Thyroid gland (tissue), 4 donors: ENCODE results near the gene NRDE2. TPM values are rescaled to one million over a fixed set of nuclear protein-coding genes. Genes with fewer than 3 reads are reported as not detected.
A peak's percentile ranks its signal among the peaks of the same experiment; 100 is the strongest.

Experiments
- DNase-seq, 2 donors: peaks; one replicate each; pipeline ENCODE4 v3.0.0-alpha.2; 2019
- H3K27ac ChIP-seq, 3 donors: fragments of 200-600 bp; sonication (generic); 1 replicate in 2 of 3; 2 replicates in 1 of 3; pipeline ENCODE4 v1.5.1; 2016 to 2019; ENCODE audit warnings: mild to moderate bottlenecking in 1 of 3, moderate library complexity in 1 of 3
- H3K27me3 ChIP-seq: fragments of 200-600 bp; sonication (generic); one replicate; pipeline ENCODE4 v1.5.1; 2019
- H3K36me3 ChIP-seq, 2 donors: fragments of 200-600 bp; sonication (generic); one replicate each; pipeline ENCODE4 v1.5.1; 2016 to 2019
- H3K4me1 ChIP-seq, 2 donors: fragments of 200-600 bp; sonication (generic); one replicate each; pipeline ENCODE4 v1.5.1; 2017 to 2019
- H3K4me3 ChIP-seq, 3 donors: fragments of 200-600 bp; sonication (generic); replicated peaks in 1 of 3; 1 replicate in 2 of 3; 2 replicates in 1 of 3; pipeline ENCODE4 v1.5.1; 2016; ENCODE audit warnings: mild to moderate bottlenecking in 1 of 3
- H3K9me3 ChIP-seq: fragments of 200-600 bp; sonication (generic); one replicate; pipeline ENCODE4 v1.5.1; 2017
- POLR2A ChIP-seq, 2 donors: fragments of 450-650 bp; IDR thresholded peaks; one replicate each; pipeline ENCODE4 v1.6.1; 2017; ENCODE audit warnings: antibody characterized with exemption in 2 of 2, mild to moderate bottlenecking in 2 of 2, moderate library complexity in 1 of 2
- WGBS, 2 donors: methylation state at CpG; one replicate each; pipeline ENCODE4 v1.1.5; 2017; 5-methylcytosine and 5-hydroxymethylcytosine counted together
- intact Hi-C: fragments of 100-400 bp; cut with DNase I; formaldehyde crosslinking; loops from one replicate; pipeline ENCODE4 v1.15.1; 2023
- total RNA-seq, 4 donors: library from RNA; depleted of rRNA; stranded (reverse); fragments of >200 nt; gene quantifications; one replicate each; pipeline ENCODE4 v1.2.3, GENCODE V29; 2016
- TF ChIP-seq, protein P1 (sequence below), 6 experiments: fragments of 200-600 bp in 3 of 6; fragments of 450-650 bp in 3 of 6; sonication (generic) in 3 of 6; IDR thresholded peaks; one replicate each; pipeline ENCODE4 v1.5.1; 2016 to 2019; ENCODE audit warnings: antibody characterized with exemption in 6 of 6, mild to moderate bottlenecking in 2 of 6, inconsistent platforms in 1 of 6, moderate library complexity in 1 of 6

The NRDE2 gene
- total RNA-seq, 4 donors from 2014 or later: 21.7 to 38.7 (median 26.7) TPM

DNA sequence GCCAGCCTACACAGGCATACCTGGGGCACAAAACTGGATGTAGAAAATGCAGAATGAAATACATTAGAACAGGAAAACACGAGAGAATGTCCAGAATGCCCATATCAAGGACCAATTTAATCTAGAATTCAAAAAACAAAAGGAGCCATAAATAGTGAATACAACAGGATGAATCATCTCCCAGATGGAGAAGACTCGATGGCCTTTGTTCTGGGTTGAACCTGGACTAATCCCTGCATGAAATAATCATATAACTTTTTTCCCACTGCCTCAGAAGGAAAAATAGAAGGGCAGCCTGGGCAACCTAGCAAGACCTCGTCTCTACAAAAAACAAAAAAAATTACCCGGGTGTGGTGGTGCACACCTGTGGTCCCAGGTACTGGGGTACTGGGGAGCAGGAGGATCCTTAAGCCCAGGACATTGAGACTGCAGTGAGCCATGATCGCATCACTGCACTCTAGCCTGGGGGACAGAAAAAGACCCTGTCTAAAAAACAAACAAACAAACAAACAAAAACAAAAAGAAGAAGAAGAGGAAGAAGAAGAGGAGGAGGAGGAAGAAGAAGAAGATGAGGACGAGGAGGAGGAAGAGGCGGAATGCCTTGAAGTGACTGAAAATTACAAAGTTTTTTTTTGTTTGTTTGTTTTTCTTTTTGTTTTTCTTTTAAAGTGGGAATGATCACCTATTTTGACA lies 30.3 kb upstream of the NRDE2 start:
- H3K27ac ChIP-seq: no peak overlapping the region
- no peak overlapping the region for H3K4me3 ChIP-seq
- peaks cover 4 to 5% of the 10 kb centered on the region in 2 donors for H3K4me1 ChIP-seq
- H3K27me3 ChIP-seq: no peaks in the 10 kb centered on the region
- 83 to 88% methylated on average over 7 of the region's 7 CpGs for WGBS, 2 donors
- no peak for DNase-seq
- no peak for TF ChIP-seq POLR2A (IDR thresholded peaks at IDR 0.05)
- H3K9me3 ChIP-seq: no peaks in the 10 kb centered on the region
- intact Hi-C loops: no loop called here
- H3K36me3 ChIP-seq: no peaks in the 10 kb centered on the region

DNA sequence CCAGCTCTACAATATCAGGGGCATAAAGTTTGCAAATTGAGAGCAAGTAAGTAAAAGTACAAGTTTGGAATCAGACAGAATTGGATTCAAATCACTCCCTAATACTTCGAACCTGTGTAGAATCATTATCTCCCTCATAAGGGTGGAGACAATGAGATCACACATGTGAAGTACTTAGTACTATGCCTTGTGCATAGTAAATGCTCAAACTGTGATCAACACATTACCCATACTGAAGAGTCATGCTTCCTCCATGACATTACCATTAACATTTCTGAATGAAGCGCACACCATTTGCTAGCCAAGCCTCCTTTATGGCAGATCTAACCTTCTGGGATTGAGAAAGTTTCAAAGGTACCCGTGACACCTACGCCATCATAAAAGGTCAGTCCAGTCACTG lies 26.6 kb upstream of the NRDE2 start:
- intact Hi-C loops: no loop called here
- 93 to 95% methylated on average over 4 of the region's 4 CpGs for WGBS, 2 donors
- no peak overlapping the region for H3K4me3 ChIP-seq
- no peaks in the 10 kb centered on the region for H3K36me3 ChIP-seq
- H3K27ac ChIP-seq: no peak overlapping the region
- TF ChIP-seq POLR2A (IDR thresholded peaks at IDR 0.05): no peak
- TF ChIP-seq, protein P1, sequence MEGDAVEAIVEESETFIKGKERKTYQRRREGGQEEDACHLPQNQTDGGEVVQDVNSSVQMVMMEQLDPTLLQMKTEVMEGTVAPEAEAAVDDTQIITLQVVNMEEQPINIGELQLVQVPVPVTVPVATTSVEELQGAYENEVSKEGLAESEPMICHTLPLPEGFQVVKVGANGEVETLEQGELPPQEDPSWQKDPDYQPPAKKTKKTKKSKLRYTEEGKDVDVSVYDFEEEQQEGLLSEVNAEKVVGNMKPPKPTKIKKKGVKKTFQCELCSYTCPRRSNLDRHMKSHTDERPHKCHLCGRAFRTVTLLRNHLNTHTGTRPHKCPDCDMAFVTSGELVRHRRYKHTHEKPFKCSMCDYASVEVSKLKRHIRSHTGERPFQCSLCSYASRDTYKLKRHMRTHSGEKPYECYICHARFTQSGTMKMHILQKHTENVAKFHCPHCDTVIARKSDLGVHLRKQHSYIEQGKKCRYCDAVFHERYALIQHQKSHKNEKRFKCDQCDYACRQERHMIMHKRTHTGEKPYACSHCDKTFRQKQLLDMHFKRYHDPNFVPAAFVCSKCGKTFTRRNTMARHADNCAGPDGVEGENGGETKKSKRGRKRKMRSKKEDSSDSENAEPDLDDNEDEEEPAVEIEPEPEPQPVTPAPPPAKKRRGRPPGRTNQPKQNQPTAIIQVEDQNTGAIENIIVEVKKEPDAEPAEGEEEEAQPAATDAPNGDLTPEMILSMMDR (IDR thresholded peaks at IDR 0.05): no peak
- H3K27me3 ChIP-seq: no peaks in the 10 kb centered on the region
- peaks cover 16 to 23% of the 10 kb centered on the region in 2 donors for H3K4me1 ChIP-seq
- no peaks in the 10 kb centered on the region for H3K9me3 ChIP-seq
- DNase-seq: no peak

DNA sequence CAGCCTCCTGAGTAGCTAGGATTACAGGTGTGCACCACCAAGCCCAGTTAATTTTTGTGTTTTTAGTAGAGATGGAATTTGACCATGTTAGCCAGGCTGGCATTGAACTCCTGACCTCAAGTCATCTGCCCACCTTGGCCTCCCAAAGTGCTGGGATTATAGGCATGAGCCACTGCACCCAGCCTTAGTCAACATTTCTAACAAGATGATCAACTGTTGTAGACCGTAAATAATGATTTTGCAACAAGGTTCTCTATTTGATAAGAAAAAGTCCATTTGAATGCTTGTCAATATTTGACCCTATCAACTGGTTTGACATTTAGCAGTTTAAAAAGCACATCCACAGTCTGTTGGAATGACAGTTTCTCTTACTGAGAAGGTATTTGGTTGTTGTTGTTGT lies 25.2 kb upstream of the NRDE2 start:
- Histone ChIP-seq H3K4me3 (no peak overlapping the region), H3K27me3 (no peaks in the 10 kb centered on the region), H3K4me1 (peaks cover 16 to 23% of the 10 kb centered on the region in 2 donors), H3K27ac (peak overlapping the region in 2 of 3 donors; percentile 30 to 43), H3K9me3 (no peaks in the 10 kb centered on the region), H3K36me3 (no peaks in the 10 kb centered on the region)
- 96 to 100% methylated on average over 1 of the region's 1 CpG for WGBS, 2 donors
- no peak for DNase-seq
- no peak for TF ChIP-seq POLR2A (IDR thresholded peaks at IDR 0.05)
- TF ChIP-seq, protein P1 (IDR thresholded peaks at IDR 0.05): no peak
- intact Hi-C loops: no loop called here

DNA sequence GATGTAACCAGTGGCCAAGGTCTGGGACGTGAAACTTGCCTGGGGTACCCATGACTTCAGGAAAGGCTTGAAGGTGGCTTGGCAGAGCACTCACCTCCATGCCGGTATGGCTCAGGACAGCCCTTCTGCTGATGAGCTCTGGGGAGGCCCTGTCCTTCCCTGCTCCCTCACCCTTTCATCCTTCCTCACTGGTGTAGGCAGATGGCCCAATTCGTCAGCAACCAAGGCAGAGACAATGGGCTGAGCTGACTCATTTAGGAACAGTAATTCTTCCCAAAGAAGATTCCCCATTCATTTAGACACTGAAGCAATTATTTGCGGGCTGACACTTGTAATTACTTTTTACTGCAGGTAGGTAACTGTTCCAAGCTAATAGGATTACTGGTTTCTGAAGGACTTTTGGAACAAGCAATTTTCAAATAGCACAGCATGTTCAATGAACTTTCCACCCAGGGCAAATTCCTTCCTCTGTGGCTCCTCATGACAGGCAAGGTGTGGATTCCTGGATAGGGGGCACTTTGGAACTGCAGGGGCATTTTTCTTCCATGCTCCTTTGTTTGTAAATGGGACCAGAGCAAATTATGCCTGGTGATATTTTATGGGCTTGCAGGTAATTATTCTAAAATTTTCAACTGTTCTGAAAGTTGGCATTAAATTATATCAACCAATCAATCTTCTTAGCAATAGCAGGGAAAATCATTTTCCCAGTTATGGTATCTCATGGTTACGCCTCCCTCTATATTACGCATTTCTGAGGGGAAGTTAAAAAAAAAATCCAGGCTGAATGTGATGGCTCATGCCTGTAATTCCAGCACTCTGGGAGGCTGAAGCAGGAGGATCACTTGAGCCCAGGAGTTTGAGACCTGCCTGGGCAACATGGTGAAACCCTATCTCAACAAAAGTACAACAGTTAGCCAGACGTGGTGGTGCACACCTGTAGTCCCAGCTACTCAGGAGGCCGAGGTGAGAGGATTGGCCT lies 24.1 kb upstream of the NRDE2 start:
- no peak for TF ChIP-seq POLR2A (IDR thresholded peaks at IDR 0.05)
- TF ChIP-seq, protein P1 (IDR thresholded peaks at IDR 0.05): peak in 1 of 6 experiments; percentile 21
- Histone ChIP-seq H3K27ac (peak overlapping the region in 2 of 3 donors; percentile 64 to 72), H3K36me3 (no peaks in the 10 kb centered on the region), H3K4me3 (no peak overlapping the region), H3K9me3 (no peaks in the 10 kb centered on the region), H3K4me1 (peaks cover 16 to 23% of the 10 kb centered on the region in 2 donors), H3K27me3 (no peaks in the 10 kb centered on the region)
- peak; percentile 20 to 38 for DNase-seq
- 67 to 76% methylated on average over 8 of the region's 8 CpGs for WGBS, 2 donors
- intact Hi-C loops: no loop called here

DNA sequence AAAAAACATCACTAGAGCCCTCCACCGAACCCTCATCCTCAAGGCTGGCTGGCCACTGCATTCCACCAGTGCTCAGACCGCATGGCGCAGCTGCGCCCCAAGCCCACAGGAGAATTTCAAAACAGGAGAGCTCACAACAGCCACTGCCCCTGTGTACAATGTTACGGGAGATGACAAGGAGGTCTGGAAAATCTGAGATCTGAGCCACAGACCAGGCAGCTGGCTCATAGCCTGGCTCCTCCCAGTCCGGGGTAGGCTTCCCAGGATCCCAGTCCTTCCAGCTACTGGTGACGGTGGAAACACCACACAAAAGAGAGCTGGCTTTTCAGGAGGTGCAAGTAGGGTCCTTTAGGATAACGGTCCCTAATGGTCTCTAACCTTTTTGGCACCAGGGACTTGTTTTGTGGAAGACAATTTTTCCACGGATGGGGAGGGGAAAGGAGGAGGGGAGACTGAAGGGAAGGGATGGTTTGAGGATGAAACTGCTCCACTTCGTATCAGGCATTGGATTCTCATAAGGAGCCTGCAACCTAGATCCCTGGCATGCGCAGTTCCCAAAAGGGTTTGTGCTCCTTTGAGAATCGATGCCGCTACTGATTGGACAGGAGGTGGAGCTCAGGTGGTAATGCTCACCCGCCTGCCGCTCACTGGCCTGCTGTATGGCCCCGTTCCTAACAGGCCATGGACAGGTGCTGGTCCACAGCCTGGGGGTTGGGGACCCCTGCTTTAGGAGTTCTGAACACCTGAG lies 23.0 kb upstream of the NRDE2 start:
- H3K9me3 ChIP-seq: no peaks in the 10 kb centered on the region
- no peak overlapping the region for H3K4me3 ChIP-seq
- intact Hi-C loops: no loop called here
- no peak for DNase-seq
- peak overlapping the region in 2 of 3 donors; percentile 64 to 72 for H3K27ac ChIP-seq
- H3K27me3 ChIP-seq: no peaks in the 10 kb centered on the region
- H3K4me1 ChIP-seq: peaks cover 16 to 23% of the 10 kb centered on the region in 2 donors
- TF ChIP-seq, protein P1 (IDR thresholded peaks at IDR 0.05): no peak
- TF ChIP-seq POLR2A (IDR thresholded peaks at IDR 0.05): no peak
- WGBS, 2 donors: 81 to 90% methylated on average over 15 to 16 of the region's 16 CpGs
- no peaks in the 10 kb centered on the region for H3K36me3 ChIP-seq
